DOHH2 (cell line): Measurements from ENCODE around the gene C19orf25.

Experiments
- H3F3A ChIP-seq: fragments of 200-600 bp; sonication (generic), shearing (Covaris generic); 2 replicates; pipeline ENCODE4 v1.6.0; 2016; ENCODE audit warnings: antibody characterized with exemption, mild to moderate bottlenecking; ENCODE audit not compliant: control insufficient read depth, insufficient read depth
- H3K27ac ChIP-seq: fragments of 200-600 bp; sonication (generic); 2 replicates; pipeline ENCODE4 v1.5.1; 2014; ENCODE audit warnings: low read depth, mild to moderate bottlenecking, low read length, moderate library complexity
- H3K27me3 ChIP-seq: fragments of 200-600 bp; sonication (generic); 2 replicates; pipeline ENCODE4 v1.6.1; 2014; ENCODE audit warnings: mild to moderate bottlenecking, low read length, mixed read lengths; ENCODE audit not compliant: control insufficient read depth
- H3K36me3 ChIP-seq: fragments of 200-600 bp; sonication (generic); 2 replicates; pipeline ENCODE4 v1.6.1; 2014; ENCODE audit warnings: mild to moderate bottlenecking, low read length, moderate library complexity, mixed read lengths; ENCODE audit not compliant: control insufficient read depth
- H3K4me1 ChIP-seq: fragments of 200-600 bp; sonication (generic); 2 replicates; pipeline ENCODE4 v1.6.1; 2014; ENCODE audit warnings: mild to moderate bottlenecking, low read length, mixed read lengths; ENCODE audit not compliant: control insufficient read depth
- H3K4me2 ChIP-seq: fragments of 200-600 bp; sonication (generic); 2 replicates; pipeline ENCODE4 v1.6.0; 2014; ENCODE audit warnings: mild to moderate bottlenecking, low read length, moderate library complexity
- H3K4me3 ChIP-seq: fragments of 200-600 bp; sonication (generic); 2 replicates; pipeline ENCODE4 v1.5.1; 2014; ENCODE audit warnings: mild to moderate bottlenecking, low read length, mixed read lengths
- H3K79me2 ChIP-seq: fragments of 200-600 bp; sonication (generic); 2 replicates; pipeline ENCODE4 v1.6.1; 2014; ENCODE audit warnings: mild to moderate bottlenecking, low read length, mixed read lengths; ENCODE audit not compliant: control insufficient read depth
- H3K9me2 ChIP-seq: fragments of 200-600 bp; sonication (generic); replicated peaks from 2 replicates; pipeline ENCODE4 v1.6.1; 2014; ENCODE audit warnings: mild to moderate bottlenecking, low read length, mixed read lengths; ENCODE audit not compliant: control insufficient read depth
- H3K9me3 ChIP-seq: fragments of 200-600 bp; sonication (generic); 2 replicates; pipeline ENCODE4 v1.6.1; 2014; ENCODE audit warnings: antibody characterized with exemption, low read length, mixed read lengths; ENCODE audit not compliant: control insufficient read depth, insufficient read depth
- H4K20me1 ChIP-seq: fragments of 200-600 bp; sonication (generic); 2 replicates; pipeline ENCODE4 v1.6.0; 2014; ENCODE audit warnings: low read depth, mild to moderate bottlenecking, antibody characterized with exemption, low read length, moderate library complexity; ENCODE audit not compliant: control insufficient read depth, insufficient read depth
- CTCF ChIP-seq: fragments of 200-600 bp; sonication (generic); IDR thresholded peaks from one replicate; pipeline ENCODE4 v1.5.1; 2014; ENCODE audit warnings: antibody characterized with exemption, mild to moderate bottlenecking, low read depth, low read length; ENCODE audit not compliant: poor library complexity, severe bottlenecking
- EZH2phosphoT487 ChIP-seq: fragments of 200-600 bp; sonication (generic); IDR thresholded peaks from 2 replicates; pipeline ENCODE4 v1.6.1; 2017; ENCODE audit warnings: borderline replicate concordance, mild to moderate bottlenecking, antibody characterized with exemption, low read length, moderate library complexity, mixed read lengths

Gene C19orf25

GRCh38 chr19:1487576-1488281 is 8.7 kb upstream of the C19orf25 start:
- H3K4me3 ChIP-seq, result no peak overlapping the region
- H3K36me3 ChIP-seq, result no peaks in the 10 kb centered on the region
- peaks cover 15% of the 10 kb centered on the region for H3K4me1 ChIP-seq
- H3K9me3 ChIP-seq, result no peaks in the 10 kb centered on the region
- H3F3A ChIP-seq, result no peaks in the 10 kb centered on the region
- H3K9me2 ChIP-seq, result no peaks in the 10 kb centered on the region
- no peaks in the 10 kb centered on the region for H3K27me3 ChIP-seq
- H3K27ac ChIP-seq, result no peak overlapping the region
- 0 out of 2 replicates have a peak, but pooled peaks cover 3% of the 10 kb centered on the region for H4K20me1 ChIP-seq
- H3K79me2 ChIP-seq, result no peaks in the 10 kb centered on the region
- no peak for TF ChIP-seq EZH2phosphoT487
- TF ChIP-seq CTCF, result no peak
- H3K4me2 ChIP-seq, result no peak overlapping the region

DNA sequence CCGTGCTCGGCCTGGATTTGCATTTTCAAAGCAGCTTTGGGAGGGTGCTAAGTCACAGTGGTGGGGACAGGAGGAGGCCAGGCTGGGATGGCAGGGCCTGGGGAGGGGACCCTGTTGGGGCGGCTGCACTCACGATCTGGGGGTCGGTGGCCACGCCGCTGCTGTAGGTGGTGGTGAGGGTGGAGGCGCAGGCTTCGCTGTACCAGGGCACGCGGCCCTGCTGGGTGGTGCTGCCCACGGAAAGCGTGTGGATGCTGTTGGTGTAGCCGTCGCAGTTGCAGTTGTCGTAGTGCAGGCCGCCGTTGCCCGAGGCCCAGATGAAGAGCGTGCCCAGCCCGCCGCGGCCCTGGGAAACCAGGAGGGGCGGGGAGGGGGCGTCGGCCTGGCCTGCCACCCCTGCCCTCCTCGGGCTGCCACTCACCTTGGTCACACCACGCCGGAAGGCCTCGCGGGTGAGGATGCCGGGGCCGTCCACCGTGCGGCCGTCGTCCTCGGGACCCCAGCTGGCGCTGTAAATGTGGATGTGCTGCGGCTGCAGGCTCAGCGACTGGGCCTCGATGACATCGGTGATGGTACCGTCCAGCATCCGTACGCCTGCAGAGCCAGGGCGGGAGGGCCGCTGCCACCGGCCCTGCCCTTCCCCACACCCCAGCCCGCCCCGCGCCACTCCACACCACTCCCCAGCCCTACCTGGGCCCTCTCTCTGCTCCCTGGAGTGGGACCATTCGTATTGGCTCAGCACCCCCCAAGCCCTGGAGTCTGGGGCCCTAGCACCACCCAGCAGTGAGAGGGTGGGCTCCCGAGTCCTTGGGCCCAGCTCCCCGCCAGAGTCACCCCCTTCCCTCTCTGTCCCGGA is 7.9 kb upstream of the C19orf25 start:
- no peaks in the 10 kb centered on the region for H3K79me2 ChIP-seq
- TF ChIP-seq CTCF (no peak), EZH2phosphoT487 (no peak)
- H3K4me3 ChIP-seq, result no peak overlapping the region
- no peaks in the 10 kb centered on the region for H3K27me3 ChIP-seq
- H3K9me2 ChIP-seq, result no peaks in the 10 kb centered on the region
- no peaks in the 10 kb centered on the region for H3K9me3 ChIP-seq
- H4K20me1 ChIP-seq, result 0 out of 2 replicates have a peak, but pooled peaks cover 3% of the 10 kb centered on the region
- H3F3A ChIP-seq, result no peaks in the 10 kb centered on the region
- H3K27ac ChIP-seq, result no peak overlapping the region
- H3K4me2 ChIP-seq, result no peak overlapping the region
- peaks cover 15% of the 10 kb centered on the region for H3K4me1 ChIP-seq
- H3K36me3 ChIP-seq, result no peaks in the 10 kb centered on the region

DNA sequence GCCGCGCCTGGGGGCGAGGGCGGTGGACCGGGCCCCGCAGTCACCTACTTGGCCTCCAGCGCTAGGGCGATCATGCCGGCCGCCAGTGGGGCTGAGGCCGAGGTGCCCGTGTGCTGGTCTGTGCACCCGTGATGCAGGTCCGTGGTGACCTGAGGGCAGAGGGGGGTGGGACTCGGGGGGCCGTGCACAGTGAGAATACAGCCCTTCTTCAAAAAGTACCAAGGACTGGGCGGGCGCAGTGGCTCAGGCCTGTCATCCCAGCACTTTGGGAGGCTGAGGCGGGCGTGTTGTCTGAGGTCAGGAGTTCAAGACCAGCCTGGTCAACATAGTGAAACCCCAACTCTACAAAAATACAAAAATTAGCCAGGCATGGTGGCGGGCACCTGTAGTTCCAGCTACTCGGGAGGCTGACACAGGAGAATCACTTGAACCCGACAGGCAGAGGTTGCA is 5.0 kb upstream of the C19orf25 start:
- TF ChIP-seq CTCF (no peak), EZH2phosphoT487 (no peak)

More for the DNA sequence above, 5.0 kb upstream of the C19orf25 start:
- Histone ChIP-seq H3K79me2 (no peaks in the 10 kb centered on the region), H3K9me2 (no peaks in the 10 kb centered on the region), H3F3A (0 out of 2 replicates have a peak, but pooled peaks cover 2% of the 10 kb centered on the region), H3K27ac (no peak overlapping the region), H3K36me3 (no peaks in the 10 kb centered on the region), H3K4me1 (peaks cover 8% of the 10 kb centered on the region), H3K4me2 (no peak overlapping the region), H3K27me3 (no peaks in the 10 kb centered on the region), H3K4me3 (no peak overlapping the region), H3K9me3 (no peaks in the 10 kb centered on the region), H4K20me1 (no peaks in the 10 kb centered on the region)
